Hepatocyte (in vitro differentiated cells): ENCODE results near the gene CDH4. TPM values are rescaled to one million over a fixed set of nuclear protein-coding genes. Genes with fewer than 3 reads are reported as not detected.

Source experiments
- DNase-seq: peaks from one replicate; pipeline ENCODE4 v3.0.0-alpha.2; 2016; ENCODE audit warnings: low spot score
- H2AFZ ChIP-seq: fragments of 200-600 bp; sonication (generic); 2 replicates; pipeline ENCODE4 v1.6.0; 2016; ENCODE audit warnings: antibody characterized with exemption, mild to moderate bottlenecking
- H3K27ac ChIP-seq: fragments of 200-600 bp; sonication (generic); 2 replicates; pipeline ENCODE4 v1.5.1; 2016; ENCODE audit warnings: mild to moderate bottlenecking
- H3K27me3 ChIP-seq: fragments of 200-600 bp; sonication (generic); 2 replicates; pipeline ENCODE4 v1.6.1; 2016
- H3K36me3 ChIP-seq: fragments of 200-600 bp; sonication (generic); replicated peaks from 2 replicates; pipeline ENCODE4 v1.5.1; 2016; ENCODE audit warnings: low read depth; ENCODE audit not compliant: insufficient read depth
- H3K4me1 ChIP-seq: fragments of 200-600 bp; sonication (generic); 2 replicates; pipeline ENCODE4 v1.5.1; 2016; ENCODE audit warnings: mild to moderate bottlenecking, moderate library complexity; ENCODE audit not compliant: insufficient read depth
- H3K4me2 ChIP-seq: fragments of 200-600 bp; sonication (generic); 2 replicates; pipeline ENCODE4 v1.6.0; 2016
- H3K4me3 ChIP-seq: fragments of 200-600 bp; sonication (generic); 2 replicates; pipeline ENCODE4 v1.5.1; 2016; ENCODE audit warnings: mild to moderate bottlenecking
- H3K79me2 ChIP-seq: fragments of 200-600 bp; sonication (generic); 2 replicates; pipeline ENCODE4 v1.6.0; 2017; ENCODE audit warnings: mild to moderate bottlenecking
- H3K9me2 ChIP-seq: fragments of 200-600 bp; sonication (generic); replicated peaks from 2 replicates; pipeline ENCODE4 v1.6.0; 2017; ENCODE audit warnings: mild to moderate bottlenecking; ENCODE audit not compliant: insufficient read depth
- H3K9me3 ChIP-seq: fragments of 200-600 bp; sonication (generic); 2 replicates; pipeline ENCODE4 v1.5.1; 2016; ENCODE audit warnings: low read depth, mild to moderate bottlenecking
- H4K20me1 ChIP-seq: fragments of 200-600 bp; sonication (generic); 2 replicates; pipeline ENCODE4 v1.6.0; 2016; ENCODE audit warnings: mild to moderate bottlenecking; ENCODE audit not compliant: insufficient read depth, poor library complexity, severe bottlenecking
- CTCF ChIP-seq: fragments of 200-600 bp; sonication (generic); IDR thresholded peaks from 2 replicates; pipeline ENCODE4 v1.5.1; 2016; ENCODE audit warnings: antibody characterized with exemption, mild to moderate bottlenecking; ENCODE audit not compliant: poor library complexity
- EZH2 ChIP-seq: fragments of 200-600 bp; sonication (generic); IDR thresholded peaks from 2 replicates; pipeline ENCODE4 v1.6.1; 2016; ENCODE audit warnings: antibody characterized with exemption, mild to moderate bottlenecking, borderline replicate concordance
- EZH2phosphoT487 ChIP-seq: fragments of 200-600 bp; sonication (generic); IDR thresholded peaks from one replicate; pipeline ENCODE4 v1.6.1; 2018; ENCODE audit warnings: antibody characterized with exemption, mild to moderate bottlenecking, low read depth, moderate library complexity; ENCODE audit not compliant: unreplicated experiment, severe bottlenecking
- WGBS: methylation state at CpG from one replicate; pipeline ENCODE4 v1.1.6; 2016; ENCODE audit warnings: low lambda C conversion rate; ENCODE audit errors: missing lambda C conversion rate; 5-methylcytosine and 5-hydroxymethylcytosine counted together
- polyA plus RNA-seq: library from polyadenylated mRNA; unstranded; fragments of >200 nt; fragmentation: Nextera tagmentation; extraction: Ambion mirVana; gene quantifications from 2 replicates; pipeline ENCODE4 v1.2.1, GENCODE V29; 2016
- total RNA-seq: library from RNA; depleted of rRNA; stranded (reverse); fragments of >200 nt; gene quantifications from 2 replicates; pipeline ENCODE4 v1.2.3, GENCODE V29; 2014

CDH4 gene
- total and polyA plus RNA-seq, 2 experiments from 2014 or later = 0.53 to 0.73 TPM

DNA sequence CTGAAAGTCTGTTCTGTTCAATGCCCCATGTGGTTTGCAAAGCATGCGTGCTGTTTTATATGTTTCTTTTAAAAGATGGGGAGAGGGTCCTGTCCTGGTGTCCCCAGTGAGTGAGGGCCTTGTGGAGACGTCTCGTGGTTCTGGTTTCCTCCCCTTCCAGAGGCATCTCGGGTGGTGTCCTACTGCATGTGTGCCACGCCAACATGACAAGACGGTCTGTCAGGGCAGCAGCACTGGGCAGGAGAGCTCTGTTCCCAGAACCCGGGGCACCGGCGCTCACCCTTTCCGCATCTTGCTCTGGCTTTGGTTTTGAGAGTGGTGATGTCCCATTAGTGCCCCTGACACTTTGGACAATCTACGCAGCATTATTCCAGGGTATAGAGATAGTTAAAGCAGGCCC, 275.6 kb downstream of the CDH4 start:
- H3K27ac ChIP-seq = no peak overlapping the region
- WGBS = 91% methylated on average over 11 of the region's 11 CpGs

DNA sequence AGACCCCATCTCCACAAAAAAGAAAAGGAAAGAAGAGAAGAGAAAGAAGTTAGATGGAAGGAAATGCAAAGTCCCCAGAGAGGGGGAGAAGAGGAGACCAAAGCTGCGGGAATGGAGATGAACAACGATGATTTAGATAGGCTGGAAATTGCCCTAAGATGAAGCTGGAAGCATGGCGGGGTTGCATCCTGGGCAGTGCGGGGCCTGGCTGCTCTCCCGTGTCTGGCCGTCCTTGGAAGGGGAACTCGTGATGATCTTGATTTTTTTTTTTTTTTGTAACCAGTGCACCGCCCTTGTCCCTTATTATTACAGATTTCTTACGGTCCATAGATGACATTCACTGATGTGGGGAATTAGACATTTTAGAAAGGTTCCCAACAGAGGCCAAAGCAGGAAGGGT, 276.5 kb downstream of the CDH4 start:
- Histone ChIP-seq H3K4me1 (no peaks in the 10 kb centered on the region), H3K27me3 (no peaks in the 10 kb centered on the region), H3K9me3 (no peaks in the 10 kb centered on the region), H3K27ac (no peak overlapping the region), H3K9me2 (no peaks in the 10 kb centered on the region), H4K20me1 (no peaks in the 10 kb centered on the region), H3K79me2 (no peaks in the 10 kb centered on the region), H3K36me3 (no peaks in the 10 kb centered on the region), H3K4me3 (no peak overlapping the region), H2AFZ (no peak overlapping the region), H3K4me2 (no peak overlapping the region)
- 81% methylated on average over 9 of the region's 9 CpGs for WGBS
- no peak for DNase-seq
- TF ChIP-seq EZH2phosphoT487 (no peak), EZH2 (no peak), CTCF (no peak)

More for the DNA sequence above, 275.6 kb downstream of the CDH4 start:
- H2AFZ ChIP-seq = no peak overlapping the region
- no peaks in the 10 kb centered on the region for H3K27me3 ChIP-seq
- no peaks in the 10 kb centered on the region for H3K36me3 ChIP-seq
- H3K4me2 ChIP-seq = no peak overlapping the region
- no peak for DNase-seq
- no peaks in the 10 kb centered on the region for H3K9me3 ChIP-seq
- TF ChIP-seq CTCF (no peak), EZH2 (no peak), EZH2phosphoT487 (no peak)
- no peaks in the 10 kb centered on the region for H4K20me1 ChIP-seq
- no peaks in the 10 kb centered on the region for H3K79me2 ChIP-seq
- no peaks in the 10 kb centered on the region for H3K4me1 ChIP-seq
- no peak overlapping the region for H3K4me3 ChIP-seq
- no peaks in the 10 kb centered on the region for H3K9me2 ChIP-seq

DNA sequence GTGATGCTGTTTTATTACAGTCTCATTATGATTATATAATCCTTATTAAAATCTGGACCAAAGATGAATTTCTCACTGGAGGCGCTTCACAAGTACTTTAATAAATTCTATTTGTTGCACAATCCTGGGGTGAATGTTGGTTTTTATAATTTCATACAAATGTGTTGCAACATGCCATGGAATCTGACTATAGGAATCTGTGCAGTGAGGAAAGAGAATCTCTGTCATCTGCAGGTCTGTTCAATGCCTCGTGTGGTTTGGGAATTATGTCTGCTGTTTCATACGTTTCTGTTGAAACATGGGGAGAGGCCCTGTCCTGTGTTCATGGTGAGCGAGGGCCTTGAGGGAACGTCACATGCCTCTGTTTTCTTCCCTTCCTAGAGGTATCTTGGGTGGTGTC, 277.3 kb downstream of the CDH4 start:
- Histone ChIP-seq H3K27ac (no peak overlapping the region), H3K4me1 (no peaks in the 10 kb centered on the region), H3K27me3 (no peaks in the 10 kb centered on the region), H3K9me2 (no peaks in the 10 kb centered on the region), H3K4me2 (no peak overlapping the region), H3K9me3 (no peaks in the 10 kb centered on the region), H2AFZ (no peak overlapping the region), H3K4me3 (no peak overlapping the region), H3K79me2 (no peaks in the 10 kb centered on the region), H4K20me1 (no peaks in the 10 kb centered on the region), H3K36me3 (no peaks in the 10 kb centered on the region)
- WGBS = 76% methylated on average over 5 of the region's 5 CpGs
- DNase-seq = no peak
- TF ChIP-seq EZH2phosphoT487 = no peak
- TF ChIP-seq CTCF = no peak
- no peak for TF ChIP-seq EZH2
